ENCODE results near the gene FYB2.

DNA sequence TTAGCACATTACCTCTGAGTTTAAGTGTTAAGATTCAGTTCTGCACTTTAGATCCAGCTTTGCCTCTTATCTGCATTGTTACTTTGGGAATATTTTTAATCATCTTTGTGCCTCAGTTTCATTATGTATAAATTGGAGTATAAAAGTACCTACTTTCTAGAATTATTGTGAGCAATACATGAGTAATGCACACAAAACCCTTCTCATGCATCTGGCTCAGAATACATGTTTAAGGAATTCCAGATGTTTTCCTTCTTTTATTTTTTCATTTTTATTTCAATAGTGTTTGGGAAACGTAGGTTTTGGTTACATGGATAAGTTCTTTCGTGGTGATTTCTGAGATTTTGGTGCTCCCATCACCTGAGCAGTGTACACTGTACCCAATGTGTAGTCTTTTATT is 49.6 kb upstream of the FYB2 start:
- TF ChIP-seq, protein P1, sequence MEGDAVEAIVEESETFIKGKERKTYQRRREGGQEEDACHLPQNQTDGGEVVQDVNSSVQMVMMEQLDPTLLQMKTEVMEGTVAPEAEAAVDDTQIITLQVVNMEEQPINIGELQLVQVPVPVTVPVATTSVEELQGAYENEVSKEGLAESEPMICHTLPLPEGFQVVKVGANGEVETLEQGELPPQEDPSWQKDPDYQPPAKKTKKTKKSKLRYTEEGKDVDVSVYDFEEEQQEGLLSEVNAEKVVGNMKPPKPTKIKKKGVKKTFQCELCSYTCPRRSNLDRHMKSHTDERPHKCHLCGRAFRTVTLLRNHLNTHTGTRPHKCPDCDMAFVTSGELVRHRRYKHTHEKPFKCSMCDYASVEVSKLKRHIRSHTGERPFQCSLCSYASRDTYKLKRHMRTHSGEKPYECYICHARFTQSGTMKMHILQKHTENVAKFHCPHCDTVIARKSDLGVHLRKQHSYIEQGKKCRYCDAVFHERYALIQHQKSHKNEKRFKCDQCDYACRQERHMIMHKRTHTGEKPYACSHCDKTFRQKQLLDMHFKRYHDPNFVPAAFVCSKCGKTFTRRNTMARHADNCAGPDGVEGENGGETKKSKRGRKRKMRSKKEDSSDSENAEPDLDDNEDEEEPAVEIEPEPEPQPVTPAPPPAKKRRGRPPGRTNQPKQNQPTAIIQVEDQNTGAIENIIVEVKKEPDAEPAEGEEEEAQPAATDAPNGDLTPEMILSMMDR (optimal IDR thresholded peaks at IDR 0.05 in 1 of 3, IDR thresholded peaks at IDR 0.05 in 1 of 3, conservative IDR thresholded peaks at IDR 0.05 in 1 of 3; ENCODE audit: extremely low read depth in 1 of 3, insufficient read depth in 2 of 3, low read length in 3 of 3) = no peak
- no peak for TF ChIP-seq EZH2 (IDR thresholded peaks at IDR 0.05; ENCODE audit: low read length)
